ENCODE data around the gene SETD6. TPM values are rescaled to one million over a fixed set of nuclear protein-coding genes. Genes with fewer than 3 reads are reported as not detected.
"Not testable (repeated sequence)": the region's sequence is repeated elsewhere in the genome, so short reads cannot be mapped to it uniquely, and the experiment has no call there.

Gene SETD6
- total RNA-seq, 1 donor from 2014 or later: 12.4 TPM

GRCh38 chr16:58530179-58530578 lies 14.9 kb downstream of the SETD6 start:
- DNase-seq (ENCODE audit: low spot score): no peak
- intact Hi-C loops (cut with DNase I): no loop called here

- intact Hi-C loops (cut with DNase I): no loop called here
- no peak for DNase-seq (ENCODE audit: low spot score)
These were observed 17.1 kb downstream of the SETD6 start for GRCh38 chr16:58532414-58532813.

GRCh38 chr16:58533751-58534470 lies 18.6 kb downstream of the SETD6 start:
- intact Hi-C loops (cut with DNase I): no loop called here
- no peak for DNase-seq (ENCODE audit: low spot score)

GRCh38 chr16:58535100-58535499 lies 19.8 kb downstream of the SETD6 start:
- DNase-seq (ENCODE audit: low spot score): no peak
- intact Hi-C loops (cut with DNase I): no loop called here

- DNase-seq (ENCODE audit: low spot score): no peak
- intact Hi-C loops (cut with DNase I): no loop called here
These were observed 21.0 kb downstream of the SETD6 start for GRCh38 chr16:58536278-58536677.

GRCh38 chr16:58537124-58537906 lies 22.0 kb downstream of the SETD6 start:
- intact Hi-C loops (cut with DNase I): no loop called here
- DNase-seq (ENCODE audit: low spot score): no peak

- DNase-seq (ENCODE audit: low spot score): no peak
- intact Hi-C loops (cut with DNase I): no loop called here
These were observed 26.4 kb downstream of the SETD6 start for GRCh38 chr16:58541711-58542110.

GRCh38 chr16:58542291-58542690 lies 27.0 kb downstream of the SETD6 start:
- DNase-seq (ENCODE audit: low spot score): no peak
- intact Hi-C loops (cut with DNase I): no loop called here

GRCh38 chr16:58543685-58544084 lies 28.4 kb downstream of the SETD6 start:
- intact Hi-C loops (cut with DNase I): no loop called here
- no peak for DNase-seq (ENCODE audit: low spot score)

- DNase-seq (ENCODE audit: low spot score): no peak
- intact Hi-C loops (cut with DNase I): no loop called here
These were observed 33.1 kb downstream of the SETD6 start for GRCh38 chr16:58548378-58548777.

GRCh38 chr16:58551496-58551895 lies 36.2 kb downstream of the SETD6 start:
- no peak for DNase-seq (ENCODE audit: low spot score)
- intact Hi-C loops (cut with DNase I): no loop called here

- DNase-seq (ENCODE audit: low spot score): no peak
- intact Hi-C loops (cut with DNase I): no loop called here
These were observed 41.4 kb downstream of the SETD6 start for GRCh38 chr16:58556678-58557077.

GRCh38 chr16:58563235-58563634 lies 47.9 kb downstream of the SETD6 start:
- no peak for DNase-seq (ENCODE audit: low spot score)
- intact Hi-C loops (cut with DNase I): loop anchor here (10.0 kb wide), 1 partner anchor 62 kb away; the partner anchor contains the start of gene CNOT1

GRCh38 chr16:58563775-58564174 lies 48.5 kb downstream of the SETD6 start:
- intact Hi-C loops (cut with DNase I): loop anchor here (10.0 kb wide), 1 partner anchor 61 kb away; the partner anchor contains the start of gene CNOT1
- no peak for DNase-seq (ENCODE audit: low spot score)

GRCh38 chr16:58565697-58566096 lies 50.4 kb downstream of the SETD6 start:
- not testable (repeated sequence) for DNase-seq (ENCODE audit: low spot score)
- intact Hi-C loops (cut with DNase I): loop anchor here (10.0 kb wide), 1 partner anchor 59 kb away; the partner anchor contains the start of gene CNOT1

Other genes starting within 250 kb of the SETD6 start
- gene PRSS54, start 220.5 kb upstream of the SETD6 start, total RNA-seq: not detected
- gene GINS3, start 123.0 kb upstream of the SETD6 start, total RNA-seq: 4.7 TPM
- gene NDRG4, start 15.4 kb upstream of the SETD6 start, total RNA-seq: 607 TPM
- gene CNOT1, start 114.3 kb downstream of the SETD6 start, total RNA-seq: 85.6 TPM
- 26.9 TPM for gene SLC38A7, start 169.3 kb downstream of the SETD6 start, total RNA-seq
- 429 TPM for gene GOT2, start 218.8 kb downstream of the SETD6 start, total RNA-seq